ENCODE data around the gene IQGAP2.

The IQGAP2 gene

DNA sequence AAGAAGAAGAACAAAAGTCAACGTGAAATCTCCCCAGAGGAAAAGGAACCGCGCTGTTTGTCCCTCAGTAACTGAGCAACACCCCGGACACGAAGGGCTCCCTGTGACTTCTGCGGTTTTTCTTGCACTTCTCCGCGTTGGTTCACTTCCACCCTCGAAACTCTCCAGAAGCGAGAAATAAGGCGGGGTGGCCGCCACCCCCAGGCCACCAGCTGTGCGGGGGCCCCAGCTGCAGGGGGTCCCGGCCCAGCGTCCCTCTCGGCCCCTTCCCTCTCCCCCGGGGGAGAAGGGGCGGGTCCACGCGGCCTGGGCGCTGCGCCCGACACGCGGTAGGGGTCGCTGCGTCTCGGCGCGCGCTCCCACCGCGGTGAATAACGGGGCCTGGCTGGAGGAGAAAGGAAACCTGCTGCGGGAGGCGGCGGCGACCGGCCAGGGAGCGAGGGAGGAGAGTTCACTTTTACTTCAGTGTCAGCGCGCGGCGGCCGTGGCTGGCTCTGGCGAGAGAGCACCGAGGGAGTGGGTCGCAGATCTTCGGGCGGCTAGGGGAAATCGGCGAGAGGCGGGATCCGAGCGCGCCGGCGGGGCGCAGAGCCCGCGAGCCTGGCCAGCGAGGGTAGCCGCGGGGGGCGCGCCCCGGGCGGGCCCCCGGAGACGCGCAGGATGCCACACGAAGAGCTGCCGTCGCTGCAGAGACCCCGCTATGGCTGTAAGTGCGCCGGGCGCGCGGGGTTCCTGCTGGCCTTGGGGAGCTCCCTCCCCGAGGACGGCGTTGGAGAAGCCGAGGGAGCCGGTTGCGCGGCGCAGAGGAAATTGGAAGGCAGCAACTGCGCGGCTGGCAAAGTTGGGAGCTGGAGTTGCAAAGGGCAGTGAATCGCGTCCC is at the start of gene IQGAP2 (continued):
- TF ChIP-seq ZNF148 (tag by site-specific recombination; IDR thresholded peaks at IDR 0.05; ENCODE audit: borderline replicate concordance) (no peak), ZNF571 (tag by site-specific recombination; IDR thresholded peaks at IDR 0.05) (no peak), ZNF514 (tag by site-specific recombination; IDR thresholded peaks at IDR 0.05) (no peak), ZNF747 (tag by site-specific recombination; IDR thresholded peaks at IDR 0.05) (no peak), ZNF521 (tag by site-specific recombination; IDR thresholded peaks at IDR 0.05) (no peak), ZNF221 (tag by site-specific recombination; IDR thresholded peaks at IDR 0.05; ENCODE audit: borderline replicate concordance) (no peak), EGR2 (tag by site-specific recombination; IDR thresholded peaks at IDR 0.05; ENCODE audit: low read depth) (peak; percentile 78), ZEB2 (tag by site-specific recombination; IDR thresholded peaks at IDR 0.05) (peak; percentile 88), BCL11A (tag by site-specific recombination; IDR thresholded peaks at IDR 0.05; ENCODE audit: low read depth) (no peak), ZNF26 (tag by site-specific recombination; IDR thresholded peaks at IDR 0.05) (no peak), ZNF366 (tag by site-specific recombination; conservative IDR thresholded peaks at IDR 0.05) (peak; percentile 79), ZNF610 (tag by site-specific recombination; IDR thresholded peaks at IDR 0.05; ENCODE audit: borderline replicate concordance) (peak; percentile 67; the same call in 1 of the 2 replicates), ZBTB7A (tag by site-specific recombination; IDR thresholded peaks at IDR 0.05; ENCODE audit: low read depth) (no peak), OVOL3 (tag by site-specific recombination; IDR thresholded peaks at IDR 0.05) (peak; percentile 79; the same call in 1 of the 2 replicates), ZIC2 (tag by site-specific recombination; IDR thresholded peaks at IDR 0.05) (peak; percentile 99), ZNF621 (tag by site-specific recombination; IDR thresholded peaks at IDR 0.05) (no peak), ZNF549 (tag by site-specific recombination; IDR thresholded peaks at IDR 0.05) (no peak), PRDM4 (tag by site-specific recombination; IDR thresholded peaks at IDR 0.05) (peak; percentile 63), ZNF777 (tag by site-specific recombination; IDR thresholded peaks at IDR 0.05; ENCODE audit: borderline replicate concordance) (no peak), ZNF670 (tag by site-specific recombination; IDR thresholded peaks at IDR 0.05; ENCODE audit: low read depth) (no peak), ZNF248 (tag by site-specific recombination; IDR thresholded peaks at IDR 0.05) (no peak)
- TF ChIP-seq, protein P1, sequence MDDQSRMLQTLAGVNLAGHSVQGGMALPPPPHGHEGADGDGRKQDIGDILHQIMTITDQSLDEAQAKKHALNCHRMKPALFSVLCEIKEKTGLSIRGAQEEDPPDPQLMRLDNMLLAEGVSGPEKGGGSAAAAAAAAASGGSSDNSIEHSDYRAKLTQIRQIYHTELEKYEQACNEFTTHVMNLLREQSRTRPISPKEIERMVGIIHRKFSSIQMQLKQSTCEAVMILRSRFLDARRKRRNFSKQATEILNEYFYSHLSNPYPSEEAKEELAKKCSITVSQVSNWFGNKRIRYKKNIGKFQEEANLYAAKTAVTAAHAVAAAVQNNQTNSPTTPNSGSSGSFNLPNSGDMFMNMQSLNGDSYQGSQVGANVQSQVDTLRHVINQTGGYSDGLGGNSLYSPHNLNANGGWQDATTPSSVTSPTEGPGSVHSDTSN (CRISPR knock-in tag; IDR thresholded peaks at IDR 0.05): 0 out of 2 replicates have a peak, but pooled peaks have one; percentile 14
- TF ChIP-seq, protein P2, sequence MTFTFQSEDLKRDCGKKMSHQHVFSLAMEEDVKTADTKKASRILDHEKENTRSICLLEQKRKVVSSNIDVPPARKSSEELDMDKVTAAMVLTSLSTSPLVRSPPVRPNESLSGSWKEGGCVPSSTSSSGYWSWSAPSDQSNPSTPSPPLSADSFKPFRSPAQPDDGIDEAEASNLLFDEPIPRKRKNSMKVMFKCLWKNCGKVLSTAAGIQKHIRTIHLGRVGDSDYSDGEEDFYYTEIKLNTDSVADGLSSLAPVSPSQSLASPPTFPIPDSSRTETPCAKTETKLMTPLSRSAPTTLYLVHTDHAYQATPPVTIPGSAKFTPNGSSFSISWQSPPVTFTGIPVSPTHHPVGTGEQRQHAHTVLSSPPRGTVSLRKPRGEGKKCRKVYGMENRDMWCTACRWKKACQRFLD (tag by site-specific recombination; IDR thresholded peaks at IDR 0.05): no peak
- TF ChIP-seq, protein P3, sequence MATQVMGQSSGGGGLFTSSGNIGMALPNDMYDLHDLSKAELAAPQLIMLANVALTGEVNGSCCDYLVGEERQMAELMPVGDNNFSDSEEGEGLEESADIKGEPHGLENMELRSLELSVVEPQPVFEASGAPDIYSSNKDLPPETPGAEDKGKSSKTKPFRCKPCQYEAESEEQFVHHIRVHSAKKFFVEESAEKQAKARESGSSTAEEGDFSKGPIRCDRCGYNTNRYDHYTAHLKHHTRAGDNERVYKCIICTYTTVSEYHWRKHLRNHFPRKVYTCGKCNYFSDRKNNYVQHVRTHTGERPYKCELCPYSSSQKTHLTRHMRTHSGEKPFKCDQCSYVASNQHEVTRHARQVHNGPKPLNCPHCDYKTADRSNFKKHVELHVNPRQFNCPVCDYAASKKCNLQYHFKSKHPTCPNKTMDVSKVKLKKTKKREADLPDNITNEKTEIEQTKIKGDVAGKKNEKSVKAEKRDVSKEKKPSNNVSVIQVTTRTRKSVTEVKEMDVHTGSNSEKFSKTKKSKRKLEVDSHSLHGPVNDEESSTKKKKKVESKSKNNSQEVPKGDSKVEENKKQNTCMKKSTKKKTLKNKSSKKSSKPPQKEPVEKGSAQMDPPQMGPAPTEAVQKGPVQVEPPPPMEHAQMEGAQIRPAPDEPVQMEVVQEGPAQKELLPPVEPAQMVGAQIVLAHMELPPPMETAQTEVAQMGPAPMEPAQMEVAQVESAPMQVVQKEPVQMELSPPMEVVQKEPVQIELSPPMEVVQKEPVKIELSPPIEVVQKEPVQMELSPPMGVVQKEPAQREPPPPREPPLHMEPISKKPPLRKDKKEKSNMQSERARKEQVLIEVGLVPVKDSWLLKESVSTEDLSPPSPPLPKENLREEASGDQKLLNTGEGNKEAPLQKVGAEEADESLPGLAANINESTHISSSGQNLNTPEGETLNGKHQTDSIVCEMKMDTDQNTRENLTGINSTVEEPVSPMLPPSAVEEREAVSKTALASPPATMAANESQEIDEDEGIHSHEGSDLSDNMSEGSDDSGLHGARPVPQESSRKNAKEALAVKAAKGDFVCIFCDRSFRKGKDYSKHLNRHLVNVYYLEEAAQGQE (tag by site-specific recombination; IDR thresholded peaks at IDR 0.05): no peak

Data from HEK293 (cell line).